Osteocyte (in vitro differentiated cells): ENCODE measurements around the gene NT5C2. TPM values are rescaled to one million over a fixed set of nuclear protein-coding genes. Genes with fewer than 3 reads are reported as not detected.

Source experiments
- DNase-seq: peaks from one replicate; pipeline ENCODE4 v3.0.0; 2021; ENCODE audit warnings: mixed read lengths; ENCODE audit not compliant: unreplicated experiment; ENCODE audit errors: extremely low spot score
- H3K27ac Mint-ChIP-seq: one replicate; pipeline ENCODE4 v1.8.0; 2021; ENCODE audit warnings: mild to moderate bottlenecking, mixed read lengths; ENCODE audit not compliant: unreplicated experiment
- H3K27me3 Mint-ChIP-seq: one replicate; pipeline ENCODE4 v1.8.0; 2021; ENCODE audit warnings: mixed read lengths; ENCODE audit not compliant: unreplicated experiment
- H3K36me3 Mint-ChIP-seq: one replicate; pipeline ENCODE4 v1.8.0; 2021; ENCODE audit warnings: mixed read lengths; ENCODE audit not compliant: unreplicated experiment
- H3K4me1 Mint-ChIP-seq: one replicate; pipeline ENCODE4 v1.8.0; 2021; ENCODE audit warnings: mixed read lengths; ENCODE audit not compliant: unreplicated experiment
- H3K4me3 Mint-ChIP-seq: one replicate; pipeline ENCODE4 v1.8.0; 2021; ENCODE audit warnings: mild to moderate bottlenecking, moderate library complexity, mixed read lengths; ENCODE audit not compliant: unreplicated experiment
- H3K9me3 Mint-ChIP-seq: one replicate; pipeline ENCODE4 v1.8.0; 2021; ENCODE audit warnings: mixed read lengths; ENCODE audit not compliant: unreplicated experiment
- CTCF ChIP-seq: fragments of 200-600 bp; sonication (generic); IDR thresholded peaks from 2 replicates; pipeline ENCODE4 v1.5.0; 2021; ENCODE audit warnings: antibody characterized with exemption, mild to moderate bottlenecking, moderate library complexity
- total RNA-seq: library from RNA; stranded (reverse); gene quantifications from 2 replicates; pipeline ENCODE4 v1.2.1, GENCODE V29; 2021

Gene NT5C2
- total RNA-seq, 1 donor from 2014 or later = 64.0 TPM

- Mint-ChIP-seq H3K36me3 (peaks cover 18% of the 10 kb centered on the region), H3K27me3 (no peaks in the 10 kb centered on the region), H3K27ac (no peak overlapping the region), H3K4me1 (no peaks in the 10 kb centered on the region), H3K9me3 (no peaks in the 10 kb centered on the region), H3K4me3 (no peak overlapping the region)
- TF ChIP-seq CTCF = no peak
- DNase-seq = peak; percentile 81
Observed at GRCh38 chr10:103077020-103077419, 116.1 kb downstream of the NT5C2 start.

GRCh38 chr10:103072891-103073290 lies 120.2 kb downstream of the NT5C2 start:
- Mint-ChIP-seq H3K27ac (no peak overlapping the region), H3K9me3 (no peaks in the 10 kb centered on the region), H3K27me3 (no peaks in the 10 kb centered on the region), H3K4me3 (no peak overlapping the region), H3K4me1 (no peaks in the 10 kb centered on the region), H3K36me3 (peaks cover 15% of the 10 kb centered on the region)
- DNase-seq = no peak
- TF ChIP-seq CTCF = no peak

GRCh38 chr10:103072276-103072675 lies 120.8 kb downstream of the NT5C2 start:
- TF ChIP-seq CTCF = no peak
- DNase-seq = no peak
- H3K4me1 Mint-ChIP-seq = no peaks in the 10 kb centered on the region
- no peaks in the 10 kb centered on the region for H3K9me3 Mint-ChIP-seq
- peaks cover 10% of the 10 kb centered on the region for H3K36me3 Mint-ChIP-seq
- no peak overlapping the region for H3K4me3 Mint-ChIP-seq
- H3K27me3 Mint-ChIP-seq = no peaks in the 10 kb centered on the region
- H3K27ac Mint-ChIP-seq = no peak overlapping the region

- Mint-ChIP-seq H3K36me3 (no peaks in the 10 kb centered on the region), H3K4me3 (no peak overlapping the region)
Observed at GRCh38 chr10:103069453-103070331, 123.4 kb downstream of the NT5C2 start.

More at GRCh38 chr10:103069453-103070331, 123.4 kb downstream of the NT5C2 start:
- no peak for DNase-seq
- Mint-ChIP-seq H3K9me3 (no peaks in the 10 kb centered on the region), H3K27me3 (no peaks in the 10 kb centered on the region), H3K4me1 (no peaks in the 10 kb centered on the region), H3K27ac (no peak overlapping the region)
- TF ChIP-seq CTCF = peak; percentile 82
